Transverse colon (tissue), 4 donors: Measurements from ENCODE around the gene CHP1. TPM values are rescaled to one million over a fixed set of nuclear protein-coding genes. Genes with fewer than 3 reads are reported as not detected.
"Not testable (repeated sequence)": the region's sequence is repeated elsewhere in the genome, so short reads cannot be mapped to it uniquely, and the experiment has no call there.

Experiments
- DNase-seq: peaks from one replicate; pipeline ENCODE4 v3.0.0-alpha.2; 2019
- H3K27ac ChIP-seq, 4 donors: fragments of 200-600 bp; sonication (generic); 2 replicates each; pipeline ENCODE4 v1.5.1; 2016 to 2018; ENCODE audit warnings: inconsistent platforms in 4 of 4
- H3K27me3 ChIP-seq: fragments of 200-600 bp; sonication (generic); 2 replicates; pipeline ENCODE4 v1.5.1; 2017; ENCODE audit warnings: inconsistent platforms
- H3K36me3 ChIP-seq, 4 donors: fragments of 200-600 bp; sonication (generic); 2 replicates each; pipeline ENCODE4 v1.5.1; 2017 to 2019; ENCODE audit warnings: inconsistent platforms in 4 of 4
- H3K4me1 ChIP-seq, 4 donors: fragments of 200-600 bp; sonication (generic); 2 replicates each; pipeline ENCODE4 v1.5.1; 2017 to 2020; ENCODE audit warnings: inconsistent platforms in 4 of 4
- H3K4me3 ChIP-seq, 4 donors: fragments of 200-600 bp; sonication (generic); 1 replicate in 1 of 4; 2 replicates in 3 of 4; pipeline versions ENCODE4 v1.5.1 to v1.6.1; 2017 to 2019; ENCODE audit warnings: inconsistent platforms in 4 of 4
- H3K9me3 ChIP-seq, 2 donors: fragments of 200-600 bp; sonication (generic); 2 replicates each; pipeline ENCODE4 v1.5.1; 2017 to 2019; ENCODE audit warnings: inconsistent platforms in 2 of 2
- CTCF ChIP-seq, 5 experiments: fragments of 200-600 bp in 3 of 5; fragments of 450-650 bp in 2 of 5; sonication (generic) in 3 of 5; IDR thresholded peaks; 1 replicate in 2 of 5; 2 replicates in 3 of 5; pipeline ENCODE4 v1.5.1; 2016 to 2017; ENCODE audit warnings: antibody characterized with exemption in 5 of 5, inconsistent platforms in 3 of 5, mild to moderate bottlenecking in 2 of 5, moderate library complexity in 1 of 5
- EP300 ChIP-seq: sonication (generic); formaldehyde crosslinking; IDR thresholded peaks from one replicate; pipeline ENCODE4 v1.6.1; 2017; ENCODE audit warnings: antibody characterized with exemption, low read depth
- POLR2A ChIP-seq: fragments of 450-650 bp; IDR thresholded peaks from one replicate; pipeline ENCODE4 v1.6.1; 2016; ENCODE audit warnings: antibody characterized with exemption, mild to moderate bottlenecking, moderate library complexity
- POLR2AphosphoS5 ChIP-seq, 3 donors: sonication (generic); formaldehyde crosslinking; IDR thresholded peaks; one replicate each; pipeline ENCODE4 v1.6.1; 2016; ENCODE audit warnings: antibody characterized with exemption in 3 of 3
- WGBS, 2 donors: methylation state at CpG; one replicate each; pipeline ENCODE4 v1.1.5; 2018; ENCODE audit warnings: low coverage in 1 of 2; 5-methylcytosine and 5-hydroxymethylcytosine counted together
- in situ Hi-C, 4 donors: fragments of 200-750 bp; cut with MboI; loops; one replicate each; pipeline versions ENCODE4 v1.15.0 to v1.15.1; 2017; ENCODE audit warnings: low sequenced_read_pairs in 3 of 4, low pct_ligation_motif_present in 1 of 4, low pct_unique_long_range_greater_than_20kb in 1 of 4
- intact Hi-C: fragments of 100-400 bp; cut with DNase I; formaldehyde crosslinking; loops from one replicate; pipeline ENCODE4 v1.15.1; 2023; ENCODE audit warnings: low total_unique reads
- total RNA-seq, 4 donors: library from RNA; depleted of rRNA; stranded (reverse); fragments of >200 nt; gene quantifications; one replicate each; pipeline ENCODE4 v1.1.0, GENCODE V29; 2016

Gene CHP1
- total RNA-seq, 4 donors from 2014 or later, result 321 to 818 (median 572) TPM

DNA sequence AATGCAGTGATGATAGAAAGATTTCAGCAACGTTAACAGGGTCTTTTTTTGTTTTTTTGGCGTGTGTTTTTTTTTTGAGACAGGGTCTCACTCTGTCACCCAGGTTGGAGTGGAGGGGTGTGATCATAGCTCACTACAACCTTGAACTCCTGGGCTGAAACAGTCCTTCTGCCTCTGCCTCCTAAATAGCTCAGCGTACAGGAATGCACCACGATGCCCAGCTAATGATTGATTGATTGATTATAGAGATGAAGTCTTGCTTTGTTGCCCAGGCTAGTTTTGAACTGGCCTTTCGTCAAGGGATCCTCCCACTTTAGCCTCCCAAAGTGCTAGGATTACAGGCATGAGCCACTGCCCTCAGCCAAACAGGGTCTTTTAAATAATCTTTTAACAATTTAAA, 7.0 kb downstream of the CHP1 start:
- 44 to 83% methylated on average over 2 to 5 of the region's 5 CpGs for WGBS, 2 donors
- TF ChIP-seq CTCF (IDR thresholded peaks at IDR 0.05) (no peak), EP300 (no peak), POLR2AphosphoS5 (IDR thresholded peaks at IDR 0.05) (no peak), POLR2A (no peak)
- H3K4me1 ChIP-seq, result peaks cover 0 to 46% (median 19%) of the 10 kb centered on the region in 4 donors
- no peak overlapping the region for H3K27ac ChIP-seq
- H3K4me3 ChIP-seq, result no peak overlapping the region
- no peak for DNase-seq
- H3K36me3 ChIP-seq, result no peaks in the 10 kb centered on the region
- in situ Hi-C loops, result no loop called here
- no peaks in the 10 kb centered on the region for H3K27me3 ChIP-seq
- H3K9me3 ChIP-seq, result no peaks in the 10 kb centered on the region
- intact Hi-C loops, result no loop called here

- H3K36me3 ChIP-seq, result peaks cover 0 to 12% (median 4%) of the 10 kb centered on the region in 4 donors
- H3K4me3 ChIP-seq, result no peak overlapping the region
- TF ChIP-seq CTCF (IDR thresholded peaks at IDR 0.05) (no peak), POLR2A (peak; percentile 43), POLR2AphosphoS5 (IDR thresholded peaks at IDR 0.05) (peak in 2 of 3 donors; percentile 41 to 55)
- peaks cover 0 to 24% (median 17%) of the 10 kb centered on the region in 4 donors for H3K4me1 ChIP-seq
- WGBS, 2 donors, result 57 to 78% methylated on average over 3 to 6 of the region's 6 CpGs
- no peaks in the 10 kb centered on the region for H3K27me3 ChIP-seq
- intact Hi-C loops (no loop called here), in situ Hi-C loops (no loop called here)
- H3K9me3 ChIP-seq, result no peaks in the 10 kb centered on the region
- DNase-seq, result peak; percentile 58
- peak overlapping the region; percentile 67 to 77 (median 72) for H3K27ac ChIP-seq
Observed at GRCh38 chr15:41241221-41241964, 10.3 kb downstream of the CHP1 start.

GRCh38 chr15:41250745-41251144, 19.7 kb downstream of the CHP1 start:
- in situ Hi-C loops, H3K4me3 ChIP-seq, H3K27me3 ChIP-seq, intact Hi-C loops, H3K9me3 ChIP-seq: not testable (repeated sequence)
- H3K27ac ChIP-seq, result peak overlapping the region; percentile 55 to 80 (median 65)
- peaks cover 0 to 17% (median 2%) of the 10 kb centered on the region in 4 donors for H3K36me3 ChIP-seq
- H3K4me1 ChIP-seq, result peaks cover 0 to 27% (median 5%) of the 10 kb centered on the region in 4 donors
- WGBS, 2 donors, result 46 to 54% methylated on average over 7 to 8 of the region's 8 CpGs
- peak; percentile 48 for DNase-seq

- WGBS, 2 donors, result 60 to 94% methylated on average over 1 to 5 of the region's 5 CpGs
- H3K36me3 ChIP-seq, result peaks cover 0 to 13% (median under 1%) of the 10 kb centered on the region in 4 donors
- no peak for DNase-seq
- H3K4me3 ChIP-seq, result no peak overlapping the region
- H3K4me1 ChIP-seq, result peaks cover 0 to 31% (median 5%) of the 10 kb centered on the region in 4 donors
- TF ChIP-seq POLR2AphosphoS5 (IDR thresholded peaks at IDR 0.05) (no peak), POLR2A (no peak), CTCF (IDR thresholded peaks at IDR 0.05) (no peak), EP300 (no peak)
- H3K27me3 ChIP-seq, result no peaks in the 10 kb centered on the region
- peak overlapping the region; percentile 5 to 80 (median 65) for H3K27ac ChIP-seq
- H3K9me3 ChIP-seq, result no peaks in the 10 kb centered on the region
- intact Hi-C loops, result no loop called here
- in situ Hi-C loops, result no loop called here
Observed at GRCh38 chr15:41251411-41251810, 20.3 kb downstream of the CHP1 start.
